ENCODE measurements around the gene WWOX.

Gene WWOX

GRCh38 chr16:78192734-78193488 lies 93.5 kb downstream of the WWOX start:
- no peak for DNase-seq (ENCODE audit: extremely low read depth in 1 of 2, low read depth in 1 of 2)

- no peak for DNase-seq (ENCODE audit: extremely low read depth in 1 of 2, low read depth in 1 of 2)
These were observed 95.5 kb downstream of the WWOX start for GRCh38 chr16:78194948-78195347.

GRCh38 chr16:78195797-78196196 lies 96.3 kb downstream of the WWOX start:
- DNase-seq (ENCODE audit: extremely low read depth in 1 of 2, low read depth in 1 of 2), result no peak

GRCh38 chr16:78196502-78196901 lies 97.0 kb downstream of the WWOX start:
- no peak for DNase-seq (ENCODE audit: extremely low read depth in 1 of 2, low read depth in 1 of 2)

GRCh38 chr16:78198288-78198687 lies 98.8 kb downstream of the WWOX start:
- DNase-seq (ENCODE audit: extremely low read depth in 1 of 2, low read depth in 1 of 2), result no peak

- DNase-seq (ENCODE audit: extremely low read depth in 1 of 2, low read depth in 1 of 2), result no peak
These were observed 100.0 kb downstream of the WWOX start for GRCh38 chr16:78199325-78200022.

GRCh38 chr16:78200023-78200389 lies 100.6 kb downstream of the WWOX start:
- no peak for DNase-seq (ENCODE audit: extremely low read depth in 1 of 2, low read depth in 1 of 2)

- no peak for DNase-seq (ENCODE audit: extremely low read depth in 1 of 2, low read depth in 1 of 2)
These were observed 101.2 kb downstream of the WWOX start for GRCh38 chr16:78200623-78201096.

GRCh38 chr16:78205506-78205905 lies 106.1 kb downstream of the WWOX start:
- no peak for DNase-seq (ENCODE audit: extremely low read depth in 1 of 2, low read depth in 1 of 2)

GRCh38 chr16:78206623-78207223 lies 107.3 kb downstream of the WWOX start:
- no peak for DNase-seq (ENCODE audit: extremely low read depth in 1 of 2, low read depth in 1 of 2)

GRCh38 chr16:78209951-78210661 lies 110.7 kb downstream of the WWOX start:
- no peak for DNase-seq (ENCODE audit: extremely low read depth in 1 of 2, low read depth in 1 of 2)

- DNase-seq (ENCODE audit: extremely low read depth in 1 of 2, low read depth in 1 of 2), result no peak
These were observed 111.7 kb downstream of the WWOX start for GRCh38 chr16:78211020-78211599.

GRCh38 chr16:78211946-78212345 lies 112.5 kb downstream of the WWOX start:
- no peak for DNase-seq (ENCODE audit: extremely low read depth in 1 of 2, low read depth in 1 of 2)

GRCh38 chr16:78212674-78213073 lies 113.2 kb downstream of the WWOX start:
- DNase-seq (ENCODE audit: extremely low read depth in 1 of 2, low read depth in 1 of 2), result no peak

- no peak for DNase-seq (ENCODE audit: extremely low read depth in 1 of 2, low read depth in 1 of 2)
These were observed 114.3 kb downstream of the WWOX start for GRCh38 chr16:78213751-78214150.

GRCh38 chr16:78215222-78215621 lies 115.8 kb downstream of the WWOX start:
- no peak for DNase-seq (ENCODE audit: extremely low read depth in 1 of 2, low read depth in 1 of 2)

- DNase-seq (ENCODE audit: extremely low read depth in 1 of 2, low read depth in 1 of 2), result no peak
These were observed 116.8 kb downstream of the WWOX start for GRCh38 chr16:78216166-78216745.

- no peak for DNase-seq (ENCODE audit: extremely low read depth in 1 of 2, low read depth in 1 of 2)
These were observed 117.8 kb downstream of the WWOX start for GRCh38 chr16:78217276-78217675.

GRCh38 chr16:78218279-78218678 lies 118.8 kb downstream of the WWOX start:
- no peak for DNase-seq (ENCODE audit: extremely low read depth in 1 of 2, low read depth in 1 of 2)

- DNase-seq (ENCODE audit: extremely low read depth in 1 of 2, low read depth in 1 of 2), result no peak
These were observed 119.6 kb downstream of the WWOX start for GRCh38 chr16:78218856-78219651.

All from stimulated activated CD8-positive, alpha-beta memory T cell treated with anti-CD3 and anti-CD28 coated beads, Interleukin-7, amount 100 ng/mL, for 48 hours (primary cell).